Activated naive CD4-positive, alpha-beta T cell treated with anti-CD3 and anti-CD28 coated beads, Interleukin-2, amount 50 U/mL, for 16 hours (primary cell): ENCODE data around the gene RANBP3.
A peak's percentile ranks its signal among the peaks of the same experiment; 100 is the strongest.
"Not testable (repeated sequence)": the region's sequence is repeated elsewhere in the genome, so short reads cannot be mapped to it uniquely, and the experiment has no call there.

Experiments used
- DNase-seq: peaks from one replicate; pipeline ENCODE4 v3.0.0-alpha.2; 2020

The RANBP3 gene

DNA sequence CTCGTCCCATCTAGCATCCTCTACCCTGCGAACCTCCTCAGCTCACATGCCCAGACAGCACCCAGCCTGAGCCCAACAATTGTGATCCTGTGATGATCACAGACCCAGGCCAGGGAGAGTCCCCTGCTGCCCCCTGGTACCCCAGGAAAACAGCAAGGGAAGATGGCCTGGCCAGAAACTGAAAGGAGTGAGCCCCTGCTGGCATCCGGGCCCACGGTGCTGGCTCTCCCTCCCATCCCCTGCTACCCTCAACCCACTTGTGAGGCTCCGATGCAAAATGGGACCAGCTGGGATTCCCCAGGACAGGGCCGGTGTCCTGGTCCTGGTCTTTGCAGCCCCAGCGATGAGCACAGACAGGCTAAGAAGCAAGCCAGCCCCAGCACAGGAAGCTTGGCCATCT lies 14.1 kb downstream of the RANBP3 start:
- DNase-seq, result no peak

DNA sequence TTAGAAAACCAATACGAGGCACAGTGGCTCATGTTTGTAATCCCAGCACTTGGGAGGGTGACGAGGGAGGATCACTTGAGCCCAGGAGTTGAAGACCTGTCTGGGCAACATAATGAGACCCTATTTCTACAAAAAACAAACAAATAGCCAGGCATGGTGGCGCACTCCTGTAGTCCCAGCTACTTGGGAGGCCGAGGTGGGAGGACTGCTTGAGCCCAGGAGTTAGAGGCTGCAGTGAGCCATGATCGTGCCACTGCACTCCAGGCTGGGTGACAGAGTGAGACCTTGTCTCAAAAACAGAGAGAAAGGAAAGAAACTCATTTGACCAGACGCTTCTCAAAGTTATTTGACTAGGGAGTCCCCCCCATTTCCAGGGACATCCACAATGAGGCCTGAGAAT lies 14.7 kb downstream of the RANBP3 start:
- DNase-seq, result not testable (repeated sequence)

DNA sequence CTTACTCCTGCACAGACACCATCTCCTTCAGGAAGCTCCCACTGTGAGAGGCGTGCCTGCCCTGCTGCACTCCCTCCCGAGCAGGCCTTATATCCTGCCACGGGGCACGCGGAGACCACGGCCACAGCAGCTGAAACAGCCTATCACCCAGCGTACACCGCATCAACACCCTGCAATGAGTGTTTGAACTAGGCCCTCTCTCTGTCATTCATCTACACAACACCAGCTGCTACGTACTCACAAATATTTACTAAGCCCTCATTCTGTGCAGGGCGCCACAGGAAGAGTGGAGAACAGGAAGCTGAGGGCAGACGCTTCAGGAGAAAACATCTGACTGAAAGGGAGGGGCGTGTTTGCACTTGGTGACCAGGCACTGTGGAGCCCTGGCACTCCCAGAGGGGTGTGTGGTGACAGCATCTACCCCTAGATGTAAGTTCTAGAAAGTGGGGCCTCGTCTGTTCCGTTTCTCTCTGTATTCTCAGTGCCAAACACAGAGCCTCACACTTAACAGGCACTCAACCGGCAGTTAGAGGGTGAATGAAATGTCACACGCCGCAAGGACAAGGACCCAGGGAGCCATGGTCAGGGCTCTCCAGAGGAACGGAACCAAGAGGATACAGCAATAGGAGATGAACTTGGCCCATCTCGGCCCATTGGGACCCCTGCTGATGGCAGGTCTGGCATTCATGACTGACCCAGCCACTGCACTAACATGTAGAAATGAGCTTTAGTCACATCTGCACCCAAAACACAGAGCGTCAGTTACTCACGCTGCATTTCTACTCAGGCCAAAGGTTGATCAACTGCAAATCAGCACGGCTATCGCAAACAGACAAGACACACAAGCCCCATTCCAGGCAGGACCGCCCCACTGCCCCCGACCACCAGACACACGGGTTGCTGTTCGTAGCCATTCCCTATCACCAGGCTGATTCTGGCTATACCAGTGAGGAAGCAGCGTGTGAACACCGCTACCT lies 15.7 kb downstream of the RANBP3 start:
- peak; percentile 31 for DNase-seq

DNA sequence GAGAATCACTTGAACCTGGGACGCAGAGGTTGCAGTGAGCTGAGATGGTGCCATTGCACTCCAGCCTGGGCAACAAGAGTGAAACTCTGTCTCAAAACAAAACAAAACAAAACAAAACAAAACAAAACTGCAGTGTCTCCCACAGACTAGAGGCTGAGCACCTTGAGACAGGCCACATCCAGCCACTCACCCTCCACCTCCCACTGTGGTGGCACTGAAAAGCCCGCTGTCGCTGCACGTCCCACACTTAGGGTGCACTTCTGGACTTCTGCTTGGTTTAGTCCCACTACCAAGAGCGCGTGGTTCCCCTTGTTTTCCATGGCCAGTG lies 16.3 kb downstream of the RANBP3 start:
- DNase-seq, result not testable (repeated sequence)

DNA sequence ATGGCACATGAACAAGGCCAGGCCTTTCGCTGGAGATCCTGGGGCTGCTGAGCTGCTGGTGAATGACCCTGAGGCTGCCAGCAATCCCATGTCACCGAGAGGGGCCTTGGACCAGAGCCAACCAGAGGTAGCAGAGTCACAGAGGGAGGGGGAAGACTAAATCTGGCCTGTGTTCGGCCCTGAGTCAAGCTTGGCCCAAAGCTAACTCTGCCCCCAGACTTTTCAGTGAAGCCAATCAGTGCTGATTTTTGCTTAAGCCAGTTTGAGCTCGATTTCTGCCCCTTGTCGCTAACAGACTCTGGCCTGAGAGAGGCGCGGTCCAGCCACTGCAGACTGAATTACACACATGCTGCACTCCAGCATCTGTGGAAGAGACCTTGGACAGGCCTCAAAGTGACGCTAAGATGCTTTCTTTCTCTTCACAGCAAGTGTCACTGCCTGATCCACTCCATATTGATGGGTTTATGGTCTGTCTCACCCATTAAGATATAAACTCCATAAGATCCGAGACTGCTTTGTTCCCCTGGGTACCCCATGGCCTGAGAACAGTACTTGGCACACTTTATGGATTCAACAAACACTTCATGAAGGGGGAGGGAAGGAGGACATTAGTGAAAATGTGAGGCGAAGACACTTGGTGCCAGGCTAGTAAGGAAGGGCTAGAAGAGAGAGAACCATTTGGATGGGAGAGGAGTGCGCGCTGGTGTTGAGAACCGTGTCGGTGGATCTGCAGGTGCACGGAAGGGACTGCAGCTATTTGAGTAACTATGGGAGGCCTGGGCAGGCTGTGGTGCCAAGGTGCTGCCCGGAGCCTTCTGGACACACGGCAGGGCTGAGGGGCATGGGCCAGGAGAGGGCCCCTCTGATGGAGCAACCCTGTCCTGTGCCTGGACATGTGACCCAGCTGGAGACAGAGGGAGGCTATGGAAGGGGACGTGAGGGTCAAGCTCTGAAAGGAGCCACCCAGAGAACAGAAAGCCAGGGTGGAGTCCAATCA lies 17.6 kb downstream of the RANBP3 start:
- no peak for DNase-seq

DNA sequence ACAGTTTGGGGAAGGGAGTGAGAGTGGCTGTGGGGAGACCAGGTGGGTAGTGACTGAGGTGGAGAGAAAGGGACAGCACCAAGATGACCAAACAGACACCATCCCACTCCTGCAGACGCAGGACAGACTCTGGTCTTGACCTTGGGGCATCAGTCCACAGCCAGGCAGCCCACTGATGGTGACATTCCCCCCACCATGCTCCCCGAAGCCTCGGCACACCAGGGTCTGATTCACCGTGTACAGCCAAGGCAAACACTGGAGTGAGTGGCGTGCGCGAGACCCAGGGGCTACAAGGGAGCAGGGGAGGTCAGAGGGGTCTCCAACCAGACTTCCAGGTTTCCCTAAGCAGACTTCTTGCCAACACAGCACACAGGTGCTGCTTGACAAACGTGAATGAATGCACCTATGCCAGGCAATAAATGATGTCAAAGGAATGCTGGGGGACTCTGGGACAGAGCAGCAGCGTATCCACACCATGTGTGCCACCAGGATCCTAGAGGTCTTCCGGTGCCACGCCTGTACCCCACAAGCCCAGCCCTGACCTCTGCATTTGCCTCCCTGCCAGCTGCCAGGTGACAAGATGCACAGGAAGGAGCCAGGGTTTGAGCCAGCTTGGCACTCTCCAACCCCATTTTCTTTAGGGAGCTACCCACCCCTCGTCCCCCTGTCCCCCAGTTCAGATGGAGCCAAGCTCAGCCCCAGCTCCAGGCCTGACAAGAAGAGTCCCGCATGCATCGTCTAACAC lies 18.5 kb downstream of the RANBP3 start:
- DNase-seq, result no peak

DNA sequence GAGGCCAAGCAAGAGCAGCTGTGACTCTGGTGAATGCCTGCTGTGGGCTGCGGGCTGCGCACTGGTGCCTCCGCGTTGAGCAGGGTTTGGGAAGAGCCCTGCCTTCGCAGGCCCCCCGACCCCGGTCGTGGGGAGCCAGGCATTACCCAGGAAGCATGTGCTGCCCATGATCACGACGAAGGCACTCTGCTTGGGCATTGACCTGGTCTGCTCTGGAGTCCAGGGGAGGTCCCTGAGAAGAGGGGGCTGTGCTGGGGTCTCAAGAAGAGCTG lies 19.2 kb downstream of the RANBP3 start:
- no peak for DNase-seq

DNA sequence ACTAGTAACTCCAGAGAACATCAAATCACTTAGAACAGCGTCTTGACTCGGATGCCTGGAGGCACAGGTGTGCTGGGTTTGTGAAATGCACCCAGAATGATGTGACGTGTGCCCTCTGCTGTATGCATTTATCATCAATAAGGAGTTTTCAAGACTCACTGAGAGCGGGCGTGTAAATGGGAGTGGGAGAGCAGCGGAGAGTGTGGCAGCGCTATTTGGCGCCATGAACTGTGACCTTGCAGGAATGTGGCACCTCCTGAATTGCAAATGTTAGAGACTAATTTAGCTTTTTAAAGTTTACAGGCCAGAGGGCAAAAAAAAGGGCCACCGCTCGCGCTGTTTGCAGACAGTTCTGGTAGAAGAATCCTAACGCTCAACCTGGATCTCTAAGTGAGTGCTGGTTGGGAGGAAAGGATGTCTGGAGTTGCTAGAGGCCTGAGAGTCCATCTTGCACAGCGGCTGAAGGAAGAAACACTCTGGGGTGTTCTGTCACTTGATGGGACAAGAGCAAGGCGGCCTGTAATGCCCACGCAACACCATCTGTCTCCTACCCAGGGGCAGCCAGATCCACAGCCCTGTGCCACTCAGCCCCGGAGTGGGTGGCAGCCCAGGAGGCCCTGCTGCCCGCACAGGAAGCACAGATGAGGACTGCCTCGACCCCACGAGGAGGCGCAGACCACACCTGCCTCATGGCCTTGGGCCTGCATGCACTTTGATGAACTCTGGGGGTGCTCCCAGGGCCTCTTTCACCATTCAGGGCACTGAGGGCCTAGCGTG lies 19.7 kb downstream of the RANBP3 start:
- DNase-seq, result no peak

DNA sequence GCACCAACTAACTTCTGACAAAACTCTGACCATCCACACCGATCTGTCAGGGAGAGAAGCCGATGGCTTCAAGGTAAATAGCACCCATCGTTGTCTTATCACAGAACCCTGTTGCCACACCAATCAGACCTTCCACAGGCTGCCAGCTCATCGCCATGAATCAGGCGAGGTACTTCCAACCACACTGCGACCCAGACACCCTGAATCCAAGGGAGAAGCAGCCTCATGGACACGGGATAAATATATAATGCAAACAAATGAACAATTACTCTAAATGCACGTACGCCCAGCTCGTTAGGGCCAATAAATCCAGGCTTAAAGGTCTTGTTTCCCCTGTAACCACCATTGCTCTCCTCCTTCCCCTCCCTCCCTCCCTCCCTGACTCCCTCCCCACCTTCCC lies 20.8 kb downstream of the RANBP3 start:
- DNase-seq, result no peak

DNA sequence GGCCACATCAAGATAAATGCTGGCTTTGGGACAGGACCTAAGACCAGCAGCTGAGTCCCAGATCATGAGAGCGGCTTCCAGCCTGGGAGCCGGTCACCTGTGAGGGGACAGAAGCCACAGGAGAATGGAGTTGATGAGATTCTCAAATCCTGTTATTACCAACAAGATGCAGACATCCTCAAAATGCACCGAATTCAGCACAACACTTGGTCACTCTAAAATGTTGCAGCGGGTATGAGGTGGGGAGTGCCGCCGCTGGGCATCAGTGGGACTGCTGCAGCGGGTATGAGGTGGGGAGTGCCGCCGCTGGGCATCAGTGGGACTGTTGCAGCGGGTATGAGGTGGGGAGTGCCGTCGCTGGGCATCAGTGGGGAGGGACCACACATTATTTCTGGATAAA lies 21.2 kb downstream of the RANBP3 start:
- DNase-seq, result no peak

DNA sequence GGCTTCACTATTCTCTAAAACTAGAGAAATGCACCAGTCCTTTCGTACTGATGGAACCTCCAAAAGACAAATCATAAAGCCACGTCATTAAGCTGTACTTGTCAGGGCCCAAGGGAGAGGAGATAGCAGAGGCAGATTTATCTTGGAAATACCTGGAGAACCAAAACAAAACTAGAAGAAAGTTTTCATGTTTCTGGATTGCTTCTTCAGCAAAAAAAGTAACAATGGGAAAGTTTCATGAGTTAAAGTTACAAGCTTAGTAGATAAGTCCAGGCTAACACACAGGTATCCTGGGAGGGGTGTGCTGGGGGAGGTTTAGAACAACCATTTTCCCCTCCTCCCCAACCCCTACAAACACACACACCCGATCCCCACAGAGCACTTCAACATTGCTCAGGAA lies 21.6 kb downstream of the RANBP3 start:
- DNase-seq, result no peak

DNA sequence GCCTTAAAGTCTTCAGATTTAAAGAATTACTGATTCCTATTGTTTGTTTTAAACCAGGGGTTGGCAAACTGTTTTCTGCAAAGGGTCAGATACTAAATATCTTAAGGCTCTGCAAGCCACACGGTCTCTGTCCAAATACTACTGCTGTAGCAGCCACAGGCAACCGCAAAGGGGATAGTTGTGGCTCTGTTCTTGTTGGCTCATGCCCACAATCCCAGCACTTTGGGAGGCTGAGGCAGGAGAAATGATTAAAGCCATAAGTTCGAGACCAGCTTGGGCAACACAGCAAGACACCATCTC lies 22.4 kb downstream of the RANBP3 start:
- no peak for DNase-seq

DNA sequence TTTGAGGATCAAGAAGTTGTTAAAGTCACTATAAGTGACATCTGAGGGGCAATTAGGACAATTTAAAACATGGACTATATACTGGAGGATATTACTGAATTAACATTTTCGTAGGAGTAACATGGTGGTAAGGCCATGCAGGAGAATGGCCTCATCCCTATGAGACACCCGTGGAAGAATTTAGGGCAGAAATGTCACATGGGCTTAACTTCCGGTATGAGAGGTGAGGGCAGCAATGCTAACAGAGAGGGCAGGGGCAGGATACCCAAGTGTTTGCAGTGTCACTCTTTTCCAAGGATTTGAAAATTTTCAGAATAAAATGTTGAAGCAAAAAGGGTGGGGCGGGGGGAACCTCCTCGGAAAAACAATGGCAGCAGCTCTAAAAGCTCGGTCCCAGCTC lies 23.6 kb downstream of the RANBP3 start:
- no peak for DNase-seq

DNA sequence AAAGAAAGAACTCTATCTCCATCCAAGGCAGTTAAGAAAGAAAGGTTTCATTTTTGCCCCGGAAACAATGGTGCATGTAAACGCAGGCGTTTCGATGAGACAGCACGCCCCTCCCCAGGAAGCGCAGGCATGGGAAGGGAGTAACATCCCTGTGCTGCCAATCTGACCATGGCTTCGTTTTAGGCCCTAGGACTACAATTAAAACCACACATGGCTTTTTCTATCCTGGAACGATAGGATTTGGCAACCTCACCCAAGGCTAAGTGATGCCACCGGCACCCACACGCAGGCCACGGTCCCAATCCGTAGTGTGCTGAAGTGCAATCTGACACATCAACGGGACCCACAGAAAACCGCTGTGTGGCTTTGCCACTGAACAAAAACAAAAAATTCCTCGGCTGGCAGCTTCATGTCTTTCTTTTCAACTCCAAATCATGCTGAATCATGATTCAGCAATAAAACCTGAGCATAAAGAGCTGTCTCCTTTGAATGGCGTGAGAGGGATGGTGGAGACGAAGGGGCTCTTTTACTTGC lies 24.2 kb downstream of the RANBP3 start:
- peak; percentile 48 for DNase-seq

DNA sequence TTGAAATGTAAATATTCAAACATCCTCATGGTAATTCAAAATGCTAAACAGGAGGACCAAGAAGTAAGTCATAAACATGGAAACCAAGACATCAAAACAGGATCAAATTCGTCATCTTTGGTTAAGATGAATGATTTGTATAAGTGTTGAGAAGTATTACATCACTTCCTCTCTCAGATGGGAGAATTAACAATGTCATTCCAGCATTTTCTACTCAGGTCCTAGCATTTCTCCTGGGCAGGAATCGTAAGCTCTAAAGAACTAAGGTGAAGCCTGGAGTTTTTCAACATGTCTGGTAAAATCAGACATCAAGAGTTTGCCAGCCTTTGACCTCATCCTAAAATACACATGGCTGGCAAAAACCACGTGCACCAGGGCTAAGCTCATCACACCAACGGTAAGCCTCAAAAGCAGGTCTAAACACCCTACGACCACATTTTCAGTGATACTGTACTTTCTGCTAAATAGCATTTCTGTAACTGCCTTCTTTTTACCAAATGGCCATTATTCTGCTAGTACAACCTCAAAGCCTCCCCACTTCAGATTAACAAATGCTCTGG lies 24.8 kb downstream of the RANBP3 start:
- no peak for DNase-seq

DNA sequence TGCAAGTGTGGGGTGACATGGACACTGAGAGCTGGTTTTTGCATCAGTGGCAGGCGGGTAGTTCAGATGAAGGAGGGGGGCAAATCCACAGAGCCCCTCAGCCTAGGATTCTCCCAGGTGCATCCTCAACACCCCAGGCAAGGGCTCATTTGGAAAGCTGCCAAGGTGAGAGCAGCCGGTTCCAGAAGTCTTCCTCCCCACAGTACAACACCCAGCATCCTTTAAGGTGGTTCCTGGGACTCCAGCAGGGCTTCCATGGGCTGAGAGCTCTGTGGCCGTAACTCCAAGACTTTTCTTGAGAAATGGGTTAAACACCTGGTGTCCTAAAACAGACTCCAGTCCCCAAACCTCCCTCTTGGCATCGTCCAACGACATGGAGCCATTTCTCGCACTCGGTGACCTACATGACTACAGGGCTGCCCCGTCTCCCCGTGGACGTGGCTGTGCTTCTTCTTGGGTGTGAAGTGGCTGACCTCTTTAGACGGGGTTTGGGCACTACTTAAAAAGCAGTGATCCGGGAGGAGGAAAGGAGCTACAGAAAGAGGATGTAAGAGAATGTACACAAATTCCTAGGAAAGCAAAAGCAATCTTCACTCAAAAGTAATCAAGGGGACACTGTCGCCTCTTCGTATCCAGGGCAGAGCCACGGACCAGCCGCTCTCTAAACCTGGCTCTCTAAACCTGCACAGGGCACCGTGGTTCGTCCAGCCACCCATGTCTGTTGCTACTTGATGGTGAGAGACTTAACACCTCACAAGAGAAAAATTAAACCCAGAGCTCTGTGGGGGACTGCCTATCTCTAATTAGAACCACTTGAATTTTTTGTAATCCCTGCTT lies 25.5 kb downstream of the RANBP3 start:
- DNase-seq, result no peak

DNA sequence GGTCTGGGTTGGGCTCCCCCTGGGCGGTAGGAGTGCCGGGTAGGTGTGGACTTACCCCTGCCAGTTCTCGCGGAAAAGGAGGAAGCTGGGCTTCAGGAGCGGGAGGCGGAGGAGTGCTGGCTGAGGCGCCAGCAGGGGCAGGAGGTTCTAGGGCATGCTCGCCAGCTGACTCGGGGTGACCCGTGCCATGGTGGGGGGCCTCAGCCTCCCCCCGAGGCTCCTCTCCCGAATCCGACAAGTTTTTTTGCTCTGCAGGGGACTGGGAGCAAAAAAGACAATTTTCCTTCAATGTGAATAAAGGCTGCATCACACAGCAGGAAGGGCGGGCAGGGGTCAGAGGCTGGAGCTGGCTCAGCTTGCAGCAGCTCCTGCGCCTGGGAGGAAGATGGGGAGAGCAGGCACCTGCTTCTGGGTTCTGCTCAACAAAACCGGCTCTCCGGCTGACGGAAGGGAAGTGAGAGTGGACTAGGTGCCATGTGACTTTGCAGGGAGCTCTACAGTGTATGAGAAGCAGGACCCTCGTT lies 26.5 kb downstream of the RANBP3 start:
- DNase-seq, result no peak

DNA sequence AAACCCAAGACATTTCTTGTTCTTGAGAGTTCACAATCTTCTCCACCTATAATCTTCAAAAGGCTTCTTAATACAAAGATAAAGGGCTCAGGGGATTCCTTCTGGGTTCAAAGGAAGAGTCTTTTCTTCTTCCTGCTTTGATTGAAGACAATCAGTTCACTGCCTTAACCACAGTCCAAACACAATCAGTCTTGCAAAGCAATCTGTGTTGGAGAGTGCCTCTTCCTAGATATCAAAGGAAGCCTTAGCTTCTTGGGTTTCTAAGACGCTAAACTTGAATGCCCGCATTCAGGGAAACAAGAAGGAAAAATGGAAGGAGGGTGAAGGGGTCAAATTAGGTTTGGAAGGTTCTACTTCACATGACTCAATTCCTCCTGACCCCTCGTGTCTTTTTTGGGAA lies 27.2 kb downstream of the RANBP3 start:
- DNase-seq, result no peak

DNA sequence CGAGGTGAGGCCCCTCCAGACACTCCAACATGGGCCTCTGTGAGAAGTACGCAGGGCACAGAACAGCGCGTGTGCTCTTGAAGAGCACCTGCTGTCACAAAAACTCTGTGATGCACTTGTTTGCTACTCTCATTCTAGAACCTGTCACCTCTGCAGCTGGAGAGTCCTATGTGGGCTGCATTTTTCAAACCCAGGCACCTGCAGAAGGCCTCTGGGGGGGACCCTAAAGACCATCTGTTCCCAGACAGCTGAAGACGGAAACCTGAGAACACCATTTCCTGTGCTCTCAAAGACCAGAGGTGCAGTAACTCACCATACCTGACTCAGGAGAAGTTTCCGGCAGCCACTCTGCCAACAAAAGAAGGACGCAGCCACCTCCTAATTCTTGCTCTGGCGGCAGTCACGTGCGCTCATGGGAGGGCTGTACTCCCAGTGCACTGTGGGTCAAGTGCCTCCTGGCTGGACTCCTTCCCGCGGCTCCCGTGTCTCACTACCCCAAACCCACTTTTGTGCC lies 28.1 kb downstream of the RANBP3 start:
- peak; percentile 31 for DNase-seq

DNA sequence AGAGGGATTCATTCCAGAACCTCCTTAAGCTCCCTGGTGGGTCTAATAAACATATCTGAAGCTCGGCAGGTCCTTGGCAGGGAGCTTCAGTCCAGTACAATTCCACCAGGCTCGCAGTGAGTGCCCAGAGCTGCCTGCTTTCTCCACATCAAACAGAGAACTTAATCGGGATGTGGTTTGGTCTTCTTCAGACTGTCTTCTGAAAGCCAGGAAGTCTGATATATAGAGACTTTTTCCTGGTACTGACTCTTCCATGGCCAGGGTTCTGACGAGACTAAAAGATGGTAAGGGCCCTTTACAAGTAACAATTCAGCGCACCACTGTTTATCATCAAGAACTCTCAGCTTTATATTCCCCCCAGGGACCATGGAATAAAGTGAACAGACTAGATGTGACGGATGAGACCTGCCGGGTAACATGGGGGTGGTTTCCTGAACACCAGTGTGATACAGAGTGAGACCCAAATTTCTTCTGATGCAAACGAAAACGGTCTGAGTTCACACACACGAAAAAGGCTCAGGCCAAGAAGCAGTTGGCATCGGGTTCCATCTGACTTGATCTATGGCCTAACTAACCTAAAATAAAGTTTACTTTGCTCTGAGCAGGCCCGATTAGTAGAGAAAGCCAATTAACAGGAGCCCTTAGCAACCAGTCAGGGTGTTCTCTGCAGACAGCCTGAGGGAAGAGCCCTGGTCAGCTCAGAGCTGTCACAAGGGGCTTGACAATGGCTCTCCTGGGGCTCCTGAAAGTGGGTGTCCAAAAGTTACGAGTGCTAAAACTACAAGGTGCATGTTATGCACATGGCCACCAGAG lies 29.0 kb downstream of the RANBP3 start:
- DNase-seq, result no peak
